ENCODE data around the gene SURF2.

SURF2 gene

DNA sequence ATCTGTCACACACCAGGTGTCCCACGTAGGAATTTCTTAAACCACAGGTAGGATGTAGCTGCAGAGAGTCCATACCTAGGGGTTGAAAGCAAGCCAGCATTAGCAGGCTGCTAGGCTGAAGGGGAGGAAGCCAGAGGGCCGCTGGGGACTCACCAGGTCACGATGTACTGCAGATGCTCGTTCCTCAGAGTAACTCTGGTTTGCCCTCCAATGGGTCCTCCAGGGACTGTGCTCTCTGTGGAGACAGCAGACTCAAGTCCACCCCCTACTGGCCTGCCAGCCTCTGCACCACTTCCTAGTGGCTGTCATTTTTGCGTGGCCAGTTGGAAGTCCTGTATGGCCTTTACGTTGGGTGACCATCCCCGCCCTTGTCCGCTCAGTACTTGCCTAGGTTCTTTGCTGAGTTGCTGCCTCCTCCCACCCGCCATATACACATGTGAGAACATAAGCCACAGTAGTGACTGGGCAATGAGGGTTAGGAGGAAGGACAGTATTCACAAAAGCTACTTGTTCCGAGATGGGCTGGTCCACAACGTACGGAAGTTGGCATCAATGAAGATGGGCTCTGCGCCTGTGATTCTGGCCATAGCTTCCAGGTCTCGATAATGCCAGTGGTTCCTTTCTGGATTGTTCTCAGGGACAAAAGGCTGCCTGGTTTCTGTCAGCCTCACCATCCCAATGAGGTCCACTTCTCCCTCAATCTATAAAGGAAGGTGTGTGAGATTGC is 4.3 kb upstream of the SURF2 start:
- intact Hi-C loops (cut with DNase I) = loop anchor here (10.0 kb wide), 1 partner anchor 63 kb away; the partner anchor contains the start of gene REXO4
- peak in 3 of 10 donors; percentile 69 to 84 (median 78) for DNase-seq

DNA sequence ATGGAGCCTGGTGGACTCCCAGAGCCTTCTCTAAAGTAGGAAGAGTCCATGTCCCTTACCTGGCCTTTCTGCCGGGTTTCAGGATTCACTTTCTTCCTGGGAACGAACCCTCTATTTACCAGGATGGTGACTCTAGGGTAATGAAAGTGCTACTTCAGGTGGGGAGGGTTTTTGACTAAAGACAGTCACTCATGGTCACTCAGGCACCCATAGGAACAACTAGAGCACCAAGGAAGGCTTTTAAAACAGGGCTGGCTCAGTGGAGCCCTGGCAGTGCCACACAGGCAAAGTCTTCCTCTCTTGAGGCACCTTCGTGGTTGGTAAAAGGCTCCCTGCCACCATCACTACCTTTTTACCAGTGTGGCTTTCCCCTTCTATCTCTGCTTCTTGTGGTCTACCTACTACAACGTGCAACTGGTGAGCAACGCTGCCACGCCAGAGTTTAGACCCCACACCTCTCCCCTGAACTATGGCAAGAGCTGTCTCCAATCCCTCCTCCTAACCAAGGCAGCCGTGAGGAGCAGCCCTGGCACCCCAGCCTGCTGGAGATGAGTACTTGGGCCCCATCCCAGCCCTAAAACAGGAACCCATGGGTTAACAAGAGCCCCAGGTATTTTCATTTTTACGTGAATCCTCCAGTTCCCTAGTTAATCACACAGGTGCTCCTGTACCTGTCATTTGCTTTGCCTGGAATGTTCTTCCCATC is 3.6 kb upstream of the SURF2 start:
- intact Hi-C loops (cut with DNase I) = loop anchor here (10.0 kb wide), 1 partner anchor 62 kb away; the partner anchor contains the start of gene REXO4
- DNase-seq = peak in 2 of 10 donors; percentile 18 to 32

DNA sequence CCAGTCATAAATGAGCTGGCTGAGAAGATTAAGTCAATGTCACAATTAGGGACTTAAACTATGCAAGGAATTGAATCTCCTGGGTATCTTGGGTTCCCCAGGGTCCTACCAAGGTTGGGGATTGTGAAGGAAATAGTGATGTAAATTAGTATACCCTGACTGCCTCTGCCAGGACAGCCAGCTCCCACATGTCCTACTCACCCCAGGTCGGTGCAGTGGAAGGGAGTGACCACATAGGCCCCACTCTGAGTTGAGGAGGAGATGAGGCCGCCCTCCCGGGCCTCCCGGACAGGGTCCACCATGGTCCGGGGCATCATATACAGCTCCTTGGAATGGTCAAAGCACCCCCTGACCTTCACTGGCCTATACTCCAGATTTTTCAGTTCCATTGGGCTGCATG is 2.8 kb upstream of the SURF2 start:
- peak in 2 of 10 donors; percentile 18 to 55 for DNase-seq
- intact Hi-C loops (cut with DNase I) = loop anchor here (10.0 kb wide), 1 partner anchor 61 kb away; the partner anchor contains the start of gene REXO4

- intact Hi-C loops (cut with DNase I) = loop anchor here (5.0 to 10.0 kb wide), 2 partner anchors 60 to 123 kb away; partner anchors contain the start of genes REXO4 and SLC2A6
- no peak for DNase-seq
These were observed 1.6 kb upstream of the SURF2 start for GRCh38 chr9:133354766-133355165.

DNA sequence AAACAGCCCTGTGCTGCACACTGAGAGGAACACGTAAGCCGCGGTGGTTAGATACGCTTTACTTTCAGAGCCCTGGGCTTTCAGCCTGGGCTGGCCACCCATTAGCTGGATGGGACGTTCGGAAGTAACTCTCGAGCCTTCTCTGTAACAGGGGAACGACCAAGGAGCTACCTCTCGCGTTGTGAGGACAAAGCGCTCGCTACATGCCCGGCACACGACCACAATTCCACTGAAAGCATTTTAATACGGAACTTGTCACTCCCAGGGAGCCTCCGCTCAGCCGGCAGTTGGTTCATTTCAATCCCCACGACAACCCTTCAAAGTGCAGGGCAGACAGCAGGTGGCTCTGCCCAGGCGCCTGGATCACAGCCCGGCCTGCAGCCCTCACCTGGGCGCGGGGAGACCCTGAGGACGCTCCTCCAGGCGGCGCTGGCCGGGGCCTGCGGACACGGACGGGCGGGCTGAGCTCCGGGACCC is 431 bp upstream of the SURF2 start:
- DNase-seq = peak in 2 of 10 donors; percentile 25 to 82
- intact Hi-C loops (cut with DNase I) = loop anchor here (5.0 to 10.0 kb wide), 2 partner anchors 59 to 121 kb away; partner anchors contain the start of genes REXO4 and SLC2A6

- intact Hi-C loops (cut with DNase I) = loop anchor here (5.0 to 10.0 kb wide), 2 partner anchors 57 to 120 kb away; partner anchors contain the start of genes REXO4 and SLC2A6
- DNase-seq = no peak
These were observed 1.3 kb downstream of the SURF2 start for GRCh38 chr9:133357656-133358055.

DNA sequence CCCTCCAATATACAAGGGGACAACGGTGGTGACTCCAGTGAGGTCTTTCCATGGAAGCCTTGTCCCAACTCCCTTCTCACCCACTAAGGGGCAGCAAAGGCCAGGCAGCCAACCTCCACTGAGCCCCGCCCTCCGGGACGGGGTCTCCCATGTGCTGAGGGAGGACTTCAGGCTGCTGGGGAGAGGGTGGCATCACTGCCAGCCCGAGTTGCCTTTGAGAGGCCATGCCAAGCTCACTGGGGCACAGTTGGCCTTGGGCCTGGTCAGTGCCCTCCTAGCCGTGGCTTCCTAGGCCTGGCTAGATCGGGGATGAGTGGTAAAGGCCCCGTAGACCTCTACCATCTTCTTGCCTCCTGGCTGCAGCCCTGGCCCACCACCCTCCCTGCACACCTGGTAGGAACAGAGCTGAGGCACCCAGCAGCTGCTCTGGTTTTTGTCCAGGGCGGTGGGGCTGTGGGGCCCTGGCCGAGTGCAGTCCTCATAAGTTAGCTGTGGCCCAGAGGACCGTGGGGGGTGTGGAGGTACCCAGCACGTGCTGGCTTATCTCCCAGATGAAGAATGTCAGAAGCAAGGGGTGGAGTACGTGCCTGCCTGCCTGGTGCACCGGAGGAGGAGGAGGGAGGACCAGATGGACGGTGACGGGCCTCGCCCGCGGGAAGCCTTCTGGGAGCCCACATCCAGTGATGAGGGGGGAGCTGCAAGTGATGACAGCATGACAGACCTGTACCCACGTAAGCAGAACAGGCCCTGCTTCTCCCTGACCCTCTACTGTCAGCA is 3.2 kb downstream of the SURF2 start:
- intact Hi-C loops (cut with DNase I) = loop anchor here (5.0 to 10.0 kb wide), 2 partner anchors 55 to 118 kb away; partner anchors contain the start of genes REXO4 and SLC2A6
- DNase-seq = peak in 1 of 10 donors; percentile 85

GRCh38 chr9:133360400-133361393 is 4.3 kb downstream of the SURF2 start:
- no peak for DNase-seq
- intact Hi-C loops (cut with DNase I) = no loop called here

GRCh38 chr9:133361507-133362092 is 5.2 kb downstream of the SURF2 start:
- no peak for DNase-seq
- intact Hi-C loops (cut with DNase I) = no loop called here

DNA sequence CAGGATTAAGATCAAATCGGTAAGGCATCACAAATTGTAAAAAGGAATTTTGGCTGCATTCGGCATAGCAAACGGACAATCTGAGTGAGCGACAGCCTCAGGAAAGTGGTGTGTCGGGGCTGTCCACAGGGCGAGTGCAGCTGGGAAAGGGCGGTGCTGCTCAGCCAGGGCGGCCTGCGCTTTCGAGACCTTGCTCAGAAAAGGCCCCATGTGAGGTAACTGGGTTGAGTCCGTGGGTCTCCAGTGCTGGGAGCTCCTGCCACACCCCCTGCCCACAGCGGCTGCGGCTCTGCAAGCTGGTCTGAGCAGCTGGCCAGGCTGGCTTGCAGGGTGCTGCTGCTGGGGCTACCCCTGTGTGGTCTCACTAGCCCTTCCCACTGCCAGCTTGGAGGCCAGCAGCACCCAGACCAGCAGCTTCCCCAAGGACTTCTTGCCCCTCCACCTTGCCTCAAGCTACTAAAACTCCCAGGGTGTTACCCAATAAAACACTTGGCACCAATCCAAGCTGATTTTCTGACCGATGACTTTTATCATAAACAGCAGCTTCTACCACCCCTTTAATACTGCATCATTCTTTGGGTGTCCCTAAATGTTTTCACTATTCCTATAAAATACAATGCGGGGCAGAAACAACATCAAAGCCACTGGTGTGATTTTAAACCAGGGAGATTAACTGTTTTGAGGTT is 6.2 kb downstream of the SURF2 start:
- no peak for DNase-seq
- intact Hi-C loops (cut with DNase I) = no loop called here

GRCh38 chr9:133366435-133366834 is 10.1 kb downstream of the SURF2 start:
- intact Hi-C loops (cut with DNase I) = no loop called here
- DNase-seq = no peak

DNA sequence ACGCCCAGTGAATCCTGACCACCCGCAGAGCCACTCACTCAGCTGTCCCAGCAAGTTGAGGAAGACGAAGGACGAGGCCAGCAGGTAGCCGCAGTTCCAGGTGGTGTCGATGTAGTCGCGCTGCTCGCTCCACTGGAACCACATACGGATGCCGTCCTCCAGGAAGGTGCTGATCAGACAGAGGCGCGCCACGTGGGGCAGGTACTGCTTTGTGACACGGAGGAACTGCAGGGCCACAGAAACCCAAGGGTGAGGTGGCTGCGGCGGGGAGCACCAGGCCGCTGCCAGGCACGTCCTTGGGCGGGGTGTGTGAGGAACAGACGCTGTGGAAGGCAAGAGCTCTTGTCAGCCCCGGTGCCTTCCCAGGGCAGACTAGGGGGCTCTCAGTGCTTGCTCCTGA is 10.9 kb downstream of the SURF2 start:
- DNase-seq = no peak
- intact Hi-C loops (cut with DNase I) = no loop called here

GRCh38 chr9:133367778-133368177 is 11.4 kb downstream of the SURF2 start:
- intact Hi-C loops (cut with DNase I) = no loop called here
- no peak for DNase-seq

- DNase-seq = peak in 1 of 10 donors; percentile 89
- intact Hi-C loops (cut with DNase I) = no loop called here
These were observed 12.0 kb downstream of the SURF2 start for GRCh38 chr9:133368249-133368881.

DNA sequence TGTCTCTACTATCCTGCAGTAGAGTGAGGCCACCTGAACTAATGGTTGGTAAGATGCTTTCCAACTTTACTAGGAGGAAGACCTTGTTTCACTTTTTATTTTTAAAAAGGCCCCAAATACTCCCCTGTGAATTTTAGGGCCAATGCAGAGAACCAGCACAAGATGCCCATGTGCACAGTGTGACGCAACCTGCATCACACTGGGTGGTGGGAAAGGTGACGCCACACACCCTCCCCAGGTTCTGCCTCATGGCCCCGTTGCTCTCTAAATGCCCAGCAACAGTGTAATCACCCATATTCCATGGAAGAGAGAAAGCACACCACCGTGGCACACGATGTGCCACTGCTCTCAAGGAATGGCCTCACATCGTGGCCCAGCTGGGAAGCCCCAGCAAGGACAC is 13.1 kb downstream of the SURF2 start:
- intact Hi-C loops (cut with DNase I) = no loop called here
- DNase-seq = peak in 1 of 10 donors; percentile 16

GRCh38 chr9:133369933-133370332 is 13.6 kb downstream of the SURF2 start:
- intact Hi-C loops (cut with DNase I) = no loop called here
- DNase-seq = no peak

DNA sequence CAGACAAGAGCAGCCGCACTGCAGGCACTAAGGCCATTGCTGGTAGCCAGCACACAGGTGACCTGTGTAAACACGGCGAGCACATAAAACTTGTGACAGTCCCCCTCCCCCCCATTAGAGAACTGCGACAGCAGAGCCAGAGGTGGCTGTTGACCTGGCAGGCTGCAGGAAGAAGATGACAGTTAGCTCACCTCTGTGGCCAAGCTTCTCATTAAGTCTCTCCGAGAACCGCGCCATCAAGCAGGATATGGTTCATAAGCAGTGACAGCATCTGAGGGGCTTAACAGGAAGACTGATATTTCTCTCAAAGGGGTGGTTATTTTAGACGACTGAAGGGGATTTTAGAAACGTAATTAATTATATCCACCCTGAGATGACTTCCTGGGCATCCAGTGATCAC is 14.3 kb downstream of the SURF2 start:
- intact Hi-C loops (cut with DNase I) = no loop called here
- DNase-seq = no peak

GRCh38 chr9:133371261-133371711 is 14.9 kb downstream of the SURF2 start:
- intact Hi-C loops (cut with DNase I) = no loop called here
- DNase-seq = no peak
